HG02678 (cell line): ENCODE results near the gene UVRAG.
A peak's percentile ranks its signal among the peaks of the same experiment; 100 is the strongest.
"Not testable (repeated sequence)": the region's sequence is repeated elsewhere in the genome, so short reads cannot be mapped to it uniquely, and the experiment has no call there.

ENCODE experiments used
- ATAC-seq: cut with Tn5 transposase; IDR thresholded peaks from one replicate; pipeline ENCODE4 v1.9.1; 2021; ENCODE audit warnings: mild to moderate bottlenecking, moderate library complexity; ENCODE audit not compliant: unreplicated experiment

The UVRAG gene

DNA sequence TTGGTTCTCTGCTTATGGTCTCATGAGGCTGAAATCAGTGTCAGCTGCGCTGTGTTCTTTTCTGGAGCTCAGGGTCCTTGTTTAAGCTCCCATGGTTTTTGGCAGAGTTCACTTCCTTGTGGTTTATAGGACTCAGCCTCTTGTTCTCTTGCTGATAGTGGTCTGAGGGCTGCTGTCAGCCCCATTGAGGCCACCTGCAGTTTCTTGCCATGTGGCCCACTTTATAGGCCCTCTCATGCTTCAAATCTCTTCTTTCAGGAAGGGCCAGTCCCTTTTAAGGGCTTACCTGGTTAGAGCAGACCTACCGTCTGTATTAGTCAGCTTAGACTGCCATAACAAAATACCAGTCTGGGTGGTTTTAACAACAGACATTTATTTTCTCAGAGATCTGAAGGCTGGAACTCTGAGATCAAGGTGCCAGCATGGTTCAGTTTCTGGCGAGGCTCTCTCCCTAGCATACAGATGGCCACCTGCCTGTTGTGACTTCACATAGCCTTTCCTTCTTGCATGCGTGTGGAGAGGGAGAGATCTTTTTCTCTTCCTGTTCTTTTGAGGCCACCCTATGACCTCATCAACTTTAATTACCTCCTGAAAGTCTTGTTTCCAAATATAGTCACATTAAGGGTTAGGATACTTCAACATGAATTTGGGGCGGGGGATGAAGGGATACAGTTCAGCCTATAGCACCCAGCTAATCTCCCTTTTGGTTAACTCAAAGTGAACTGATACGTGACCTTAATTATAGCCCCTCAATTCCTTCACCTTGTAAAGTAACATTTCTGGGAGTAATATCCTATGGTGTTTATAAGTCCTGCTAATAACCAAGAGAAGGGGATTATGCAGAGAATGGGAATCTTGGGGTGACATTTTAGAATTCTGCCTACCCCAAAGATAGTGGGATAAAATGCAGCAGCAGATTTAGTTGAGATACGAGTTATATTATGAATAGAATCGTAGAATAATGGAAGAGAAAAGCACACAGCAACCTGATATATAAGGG is 131.8 kb downstream of the UVRAG start:
- no peak for ATAC-seq

DNA sequence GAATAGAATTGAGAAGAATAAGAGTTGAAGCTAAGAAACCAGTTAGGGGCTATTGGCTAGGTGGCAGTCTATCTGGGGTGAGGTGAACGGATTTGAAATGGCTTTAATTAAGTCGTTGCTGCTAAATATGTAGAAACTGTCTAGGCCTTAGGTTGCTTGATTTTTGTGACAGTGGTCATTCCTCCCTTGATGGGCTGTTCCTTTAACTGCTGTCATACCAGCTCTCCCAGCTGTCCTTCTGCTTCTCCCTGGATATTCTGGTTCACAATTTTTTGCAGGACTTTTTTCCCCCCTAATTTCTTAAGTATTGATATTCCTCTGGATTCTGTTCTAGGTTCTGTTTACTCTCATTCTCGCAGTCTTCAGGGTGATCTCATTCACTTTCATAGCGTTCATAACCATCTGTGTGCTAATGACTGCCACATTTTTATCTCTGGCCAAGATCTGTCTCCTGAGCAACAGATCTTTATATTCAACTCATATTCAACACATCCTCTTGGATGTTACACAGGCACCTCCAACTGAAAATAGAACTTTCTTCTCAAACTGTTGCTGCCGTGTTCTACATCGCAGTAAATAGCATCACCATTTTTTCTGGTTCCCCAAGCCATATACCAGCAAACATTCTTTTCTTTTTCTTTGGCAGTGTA is 134.1 kb downstream of the UVRAG start:
- ATAC-seq, result no peak

DNA sequence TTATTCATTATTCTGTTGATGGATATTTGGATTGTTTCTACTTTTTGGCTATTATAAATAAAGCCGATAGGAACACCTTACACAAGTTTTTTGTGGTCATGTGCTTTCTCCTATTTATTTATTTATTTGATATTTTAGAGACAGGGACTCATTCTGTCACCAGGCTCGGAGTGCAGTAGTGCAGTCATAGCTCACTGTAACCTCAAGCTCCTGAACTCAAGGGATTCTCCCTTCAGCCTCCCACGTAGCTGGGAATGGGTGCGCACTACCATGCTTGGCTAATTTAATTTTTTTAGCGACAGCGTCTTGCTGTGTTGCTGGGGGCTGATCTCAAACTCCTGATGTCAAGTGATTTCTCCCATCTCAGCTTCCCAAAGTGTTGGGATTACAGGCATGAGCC is 135.1 kb downstream of the UVRAG start:
- ATAC-seq, result peak; percentile 65

DNA sequence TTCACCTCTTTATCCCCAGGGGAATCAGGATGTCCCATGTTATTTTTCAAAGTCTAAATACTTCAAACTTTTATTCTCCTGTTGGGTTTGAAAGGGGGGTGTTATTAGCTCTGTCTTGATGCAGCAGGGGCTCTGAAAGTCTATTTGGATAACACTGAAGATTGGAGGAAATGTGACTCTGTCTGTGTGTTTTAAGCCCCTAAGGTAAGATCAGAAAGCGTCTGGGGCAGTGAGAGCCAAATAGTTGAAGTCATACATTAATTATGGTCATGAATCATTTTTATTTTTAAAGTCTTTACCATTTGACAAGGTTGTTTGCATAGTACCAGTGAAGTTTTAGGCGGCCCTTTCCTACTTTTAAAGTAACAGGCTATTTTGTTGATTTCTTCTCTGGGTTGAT is 139.0 kb downstream of the UVRAG start:
- ATAC-seq, result no peak

DNA sequence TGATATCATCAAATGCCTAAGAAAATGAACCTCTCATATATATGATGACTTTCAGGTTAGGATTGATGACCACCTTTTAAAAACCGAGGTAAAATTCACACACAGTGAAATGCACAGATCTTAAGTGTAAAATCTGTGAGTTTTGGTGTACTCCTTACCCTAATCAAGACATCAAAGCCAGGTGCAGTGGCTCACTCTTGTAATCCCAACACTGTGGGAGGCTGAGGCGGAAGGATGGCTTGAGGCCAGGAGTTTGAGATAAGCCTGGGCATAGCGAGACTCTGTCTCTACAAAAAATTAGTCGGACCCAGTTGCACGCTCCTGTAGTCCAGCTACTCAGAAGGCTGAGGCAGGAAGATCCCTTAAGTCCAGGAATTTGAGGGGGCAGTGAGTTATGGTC is 140.4 kb downstream of the UVRAG start:
- no peak for ATAC-seq

DNA sequence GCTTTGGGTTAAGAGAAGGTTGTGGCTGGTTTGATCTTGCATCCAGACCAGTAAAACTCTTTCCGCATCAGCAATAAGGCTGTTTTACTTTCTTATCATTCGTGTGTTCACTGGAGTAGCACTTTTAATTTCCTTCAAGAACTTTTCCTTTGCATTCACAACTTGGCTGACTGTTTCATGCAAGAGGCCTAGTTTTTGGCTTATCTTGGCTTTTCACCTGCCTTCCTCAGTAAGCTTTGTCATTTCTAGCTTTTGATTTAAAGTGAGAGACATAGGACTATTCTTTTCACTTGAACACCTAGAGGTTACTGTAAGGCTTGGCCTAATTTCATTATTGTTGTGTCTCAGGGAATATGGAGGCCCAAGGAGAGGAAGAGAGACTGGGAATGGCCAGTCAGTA is 144.5 kb downstream of the UVRAG start:
- ATAC-seq, result no peak

DNA sequence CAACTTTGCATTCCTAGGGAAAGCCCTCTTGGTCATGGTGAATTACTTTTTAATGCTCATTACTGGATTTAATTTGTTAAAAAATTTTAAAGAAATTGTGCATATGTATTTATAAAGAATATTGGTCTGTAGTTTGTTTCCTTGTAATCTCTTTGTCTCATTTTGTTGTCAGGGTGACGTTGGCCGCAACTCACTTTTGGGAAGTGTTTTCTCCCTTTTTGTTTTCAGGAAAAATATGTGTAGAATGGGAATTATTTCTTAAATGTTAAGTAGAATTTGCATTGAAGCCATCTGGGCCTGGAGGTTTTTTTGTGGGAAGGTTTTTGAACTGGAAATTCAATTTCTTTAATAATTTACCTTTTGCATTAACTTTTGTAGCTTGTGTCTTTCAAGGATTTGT is 149.1 kb downstream of the UVRAG start:
- no peak for ATAC-seq

DNA sequence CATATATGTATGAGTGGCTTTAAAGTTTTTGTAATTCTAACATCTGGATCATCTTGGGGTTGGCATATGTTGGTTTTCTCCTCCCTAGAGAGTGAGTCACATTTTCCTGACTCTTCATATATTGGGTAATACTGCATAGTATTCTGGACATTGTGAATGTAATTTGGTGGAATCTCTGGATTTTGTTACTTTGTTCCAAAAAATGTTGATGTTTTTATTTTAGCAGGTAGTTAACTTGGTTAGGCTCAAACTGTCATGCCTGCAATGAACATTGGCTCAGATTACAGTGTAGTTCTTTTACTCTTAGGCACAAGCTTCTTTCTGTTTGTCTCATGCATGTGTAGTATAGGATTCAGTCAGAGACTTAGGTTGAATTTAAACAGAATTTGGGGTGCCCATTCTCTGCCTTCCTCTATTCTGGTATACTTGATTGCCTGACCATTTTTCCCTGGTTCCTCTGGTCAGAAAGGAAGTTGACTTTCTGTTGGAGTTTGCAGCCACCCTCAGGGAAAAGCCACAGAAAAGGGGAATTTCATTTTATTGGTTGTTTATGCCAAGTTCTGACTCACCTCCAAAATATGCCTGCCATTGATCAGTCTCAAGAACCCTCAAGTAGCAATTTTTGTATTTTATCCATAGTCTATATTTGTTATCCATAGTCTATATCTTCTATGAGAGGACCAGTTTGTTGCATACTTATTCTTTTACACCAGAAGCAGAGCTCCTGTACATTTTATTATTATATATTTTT is 151.7 kb downstream of the UVRAG start:
- ATAC-seq, result no peak

DNA sequence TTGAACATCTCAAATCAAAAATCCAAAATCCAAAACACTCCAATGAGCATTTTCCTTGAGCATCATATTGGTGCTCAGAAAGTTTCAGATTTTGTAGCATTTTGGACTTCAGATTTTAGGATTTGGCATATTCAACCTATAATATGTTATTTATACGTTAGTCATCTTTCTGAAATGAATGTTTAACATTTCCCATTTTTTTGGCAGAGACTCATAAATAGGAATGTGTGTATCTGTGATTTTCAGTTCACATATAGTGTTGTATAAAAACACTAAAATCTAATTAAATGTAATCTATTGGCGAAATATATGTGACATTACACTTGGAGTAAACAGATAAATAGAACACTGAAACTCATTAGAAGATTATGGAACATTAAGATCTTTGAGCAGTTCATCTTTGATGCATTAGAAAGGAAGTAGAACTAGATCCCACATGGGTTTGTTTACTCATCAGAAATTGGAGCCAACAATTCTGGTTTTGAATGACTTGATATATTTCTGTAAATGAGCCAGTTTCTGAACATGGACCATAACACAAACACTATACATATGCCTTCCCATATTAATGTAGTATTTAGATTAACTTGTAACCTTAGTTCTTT is 153.1 kb downstream of the UVRAG start:
- ATAC-seq, result no peak

DNA sequence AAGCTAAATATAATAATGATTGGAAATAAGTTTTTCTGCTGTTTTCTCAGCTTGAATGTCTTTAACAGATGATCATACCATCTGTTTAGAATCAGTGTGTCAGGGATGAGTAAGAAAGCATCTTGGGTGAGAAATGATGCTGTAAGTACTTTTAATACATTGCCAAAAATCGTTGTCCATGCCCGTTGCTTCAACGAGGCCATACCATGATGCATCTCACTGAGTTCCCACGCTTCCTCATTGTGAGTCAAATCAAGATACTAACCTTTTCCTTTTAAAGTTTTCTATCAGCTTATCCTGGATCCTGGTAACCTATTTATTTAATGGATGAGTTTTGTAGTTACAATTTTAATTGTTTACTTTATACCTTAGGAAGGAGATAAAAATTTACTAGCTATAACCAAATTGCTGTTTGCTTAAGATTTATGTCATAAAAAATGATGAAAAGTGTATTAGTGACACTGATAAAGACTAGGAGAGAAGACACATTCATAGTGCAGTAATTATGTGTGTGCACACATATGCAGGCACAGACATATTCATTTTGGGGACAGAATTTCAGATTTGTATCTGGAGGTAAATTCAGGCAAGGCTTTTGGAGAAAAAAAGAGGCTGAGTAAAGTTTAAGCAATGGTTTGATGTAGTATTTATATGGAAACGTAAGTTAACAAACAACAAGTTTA is 154.8 kb downstream of the UVRAG start:
- no peak for ATAC-seq

DNA sequence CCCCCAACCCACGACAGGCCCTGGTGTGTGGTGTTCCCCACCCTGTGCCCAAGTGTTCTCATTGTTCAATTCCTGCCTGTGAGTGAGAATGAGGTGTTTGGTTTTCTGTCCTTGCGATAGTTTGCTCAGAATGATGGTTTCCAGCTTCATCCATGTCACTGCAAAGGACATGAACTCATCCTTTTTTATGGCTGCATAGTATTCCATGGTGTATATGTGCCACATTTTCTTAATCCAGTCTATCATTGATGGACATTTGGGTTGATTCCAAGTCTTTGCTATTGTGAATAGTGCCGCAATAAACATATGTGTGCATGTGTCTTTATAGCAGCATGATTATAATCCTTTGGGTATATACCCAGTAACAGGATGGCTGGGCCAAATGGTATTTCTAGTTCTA is 158.7 kb downstream of the UVRAG start:
- not testable (repeated sequence) for ATAC-seq

DNA sequence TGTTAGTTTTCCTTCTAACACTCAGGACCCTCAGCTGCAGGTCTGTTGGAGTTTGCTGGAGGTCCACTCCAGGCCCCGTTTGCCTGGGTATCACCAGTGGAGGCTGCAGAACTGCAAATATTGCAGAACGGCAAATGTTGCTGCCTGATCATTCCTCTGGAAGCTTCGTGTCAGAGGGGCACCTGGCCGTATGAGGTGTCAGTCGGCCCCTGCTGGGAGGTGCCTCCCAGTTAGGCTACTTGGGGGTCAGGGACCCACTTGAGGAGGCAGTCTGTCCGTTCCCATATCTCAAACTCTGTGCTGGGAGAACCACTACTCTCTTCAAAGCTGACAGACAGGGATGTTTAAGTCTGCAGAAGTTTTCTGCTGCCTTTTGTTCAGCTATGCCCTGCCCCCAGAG is 164.1 kb downstream of the UVRAG start:
- not testable (repeated sequence) for ATAC-seq

DNA sequence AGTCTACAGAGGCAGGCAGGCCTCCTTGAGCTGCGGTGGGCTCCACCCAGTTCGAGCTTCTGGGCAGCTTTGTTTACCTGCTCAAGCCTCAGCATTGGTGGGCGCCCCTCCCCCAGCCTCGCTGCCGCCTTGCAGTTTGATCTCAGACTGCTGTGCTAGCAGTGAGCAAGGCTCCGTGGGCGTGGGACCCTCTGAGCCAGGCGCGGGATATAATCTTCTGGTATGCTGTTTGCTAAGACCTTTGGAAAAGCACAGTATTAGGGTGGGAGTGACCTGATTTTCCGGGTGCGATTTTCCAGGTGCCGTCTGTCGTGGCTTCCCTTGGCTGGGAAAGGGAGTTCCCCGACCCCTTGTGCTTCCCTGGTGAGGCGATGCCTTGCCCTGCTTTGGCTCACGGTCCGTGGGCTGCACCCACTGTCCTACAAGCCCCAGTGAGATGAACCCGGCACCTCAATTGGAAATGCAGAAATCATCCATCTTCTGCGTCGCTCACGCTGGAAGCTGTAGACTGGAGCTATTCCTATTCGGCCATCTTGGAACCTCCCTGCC is 164.5 kb downstream of the UVRAG start:
- ATAC-seq, result not testable (repeated sequence)

DNA sequence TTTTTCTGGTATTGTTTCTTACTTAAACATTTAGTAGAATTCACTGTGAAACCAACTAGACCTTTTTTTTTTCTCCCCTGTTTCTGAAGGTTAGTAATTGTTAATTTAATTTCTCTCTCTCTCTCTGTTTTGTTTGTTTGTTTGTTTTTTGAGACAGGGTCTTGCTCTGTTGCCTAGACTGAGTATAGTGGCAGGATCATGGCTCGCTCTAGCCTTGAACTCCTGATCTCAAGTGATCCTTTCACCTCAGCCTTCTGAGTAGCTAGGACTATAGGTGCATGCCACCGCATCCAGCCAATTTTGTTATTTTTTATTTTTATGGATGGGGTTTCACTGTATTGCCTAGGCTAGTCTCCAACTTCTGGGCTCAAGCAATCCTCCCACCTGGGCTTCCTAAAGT is 165.0 kb downstream of the UVRAG start:
- ATAC-seq, result no peak

DNA sequence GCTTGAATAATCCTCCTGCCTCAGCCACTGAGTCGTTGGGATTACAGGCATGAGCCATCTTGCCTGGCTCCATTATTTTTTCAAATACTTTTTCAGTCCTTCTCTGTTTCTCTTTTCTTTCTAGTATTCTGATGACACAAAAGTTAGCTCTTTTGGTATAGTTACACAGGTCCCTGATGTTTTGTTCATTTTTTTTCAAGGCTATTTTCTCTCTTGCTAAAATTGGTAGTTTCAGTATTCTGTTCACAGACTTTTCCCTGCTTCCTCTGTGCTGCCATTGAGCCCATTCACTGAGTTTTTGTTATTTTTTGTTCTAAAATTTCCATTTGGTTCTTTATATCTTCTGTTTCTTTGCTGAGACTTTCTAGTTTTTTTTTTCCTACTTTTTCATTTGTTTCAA is 166.5 kb downstream of the UVRAG start:
- ATAC-seq, result no peak

DNA sequence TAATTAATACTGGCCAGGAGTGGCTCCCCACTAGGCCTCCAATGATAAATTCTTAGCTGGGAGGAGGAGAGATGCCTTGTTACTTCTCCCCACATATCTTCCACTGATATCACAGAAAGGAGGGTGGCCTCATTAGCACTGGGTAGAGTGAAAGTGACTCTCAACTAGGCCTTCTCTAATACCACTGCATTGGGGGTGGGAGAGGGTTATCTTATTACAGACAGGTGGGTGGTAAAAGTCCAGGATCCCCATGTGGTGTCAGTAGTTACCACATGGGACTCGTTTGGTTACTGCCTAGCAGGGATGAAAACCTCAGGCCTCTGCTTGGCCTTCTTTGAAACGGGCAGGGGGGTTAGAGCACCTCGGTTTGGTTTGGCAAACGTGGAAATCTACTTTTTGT is 167.3 kb downstream of the UVRAG start:
- no peak for ATAC-seq

DNA sequence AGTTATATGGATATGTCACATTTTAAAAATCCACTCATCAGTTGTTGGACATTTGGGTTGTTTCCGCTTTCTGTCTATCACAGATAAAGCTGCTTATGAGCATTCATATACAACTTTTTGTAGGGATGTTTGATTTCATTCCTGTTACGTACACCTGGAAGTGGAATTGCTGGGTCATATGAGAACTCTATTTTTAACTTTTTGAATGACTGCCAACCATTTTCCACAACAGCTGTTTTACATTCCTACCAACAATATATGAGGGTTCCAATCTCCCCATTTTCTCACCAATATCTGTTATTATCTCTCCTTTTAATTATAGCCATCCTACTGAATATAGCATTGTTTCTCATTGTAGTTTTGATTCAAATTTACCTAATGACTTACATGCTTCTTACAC is 172.0 kb downstream of the UVRAG start:
- no peak for ATAC-seq

DNA sequence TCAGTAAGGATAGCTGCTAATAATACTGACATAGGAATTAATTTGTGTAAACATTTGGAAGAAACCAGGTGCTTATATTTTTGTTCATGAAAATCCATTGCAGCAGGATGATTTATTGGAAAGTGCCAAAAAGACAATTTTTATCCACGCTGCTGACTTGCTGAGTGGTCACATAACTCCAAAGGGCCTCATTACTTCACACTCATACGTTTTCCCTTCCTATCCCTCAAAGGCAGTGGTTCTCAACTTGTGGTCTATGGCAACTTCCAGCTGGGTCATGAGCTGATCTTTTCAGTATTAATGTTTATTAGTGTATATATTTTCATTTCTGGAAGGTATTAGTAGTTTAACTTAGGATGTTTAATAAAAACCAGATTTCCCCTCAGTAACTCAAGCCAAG is 178.1 kb downstream of the UVRAG start:
- ATAC-seq, result no peak

DNA sequence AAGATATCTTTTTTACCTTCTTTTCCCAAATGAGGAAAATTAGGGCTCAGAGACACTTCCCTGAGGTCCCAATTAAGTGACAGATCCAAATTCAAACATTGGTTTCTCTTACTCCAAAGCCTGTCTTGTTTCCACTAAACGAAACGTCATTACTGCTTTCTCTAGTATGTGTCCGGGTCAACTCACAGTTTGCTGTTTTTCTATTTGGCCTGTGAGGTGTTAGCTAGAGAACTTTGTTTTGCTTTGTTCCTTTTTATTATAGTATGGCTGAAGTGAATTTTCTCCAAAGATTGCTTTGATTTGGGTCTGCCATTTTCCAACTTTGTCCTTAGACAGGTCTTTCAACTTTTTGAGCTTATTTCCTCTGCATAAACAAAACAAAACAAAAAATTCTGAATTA is 179.6 kb downstream of the UVRAG start:
- no peak for ATAC-seq
